Erythroblast (primary cell): ENCODE measurements around the gene GLIS1.

Experiments used
- DNase-seq, 2 experiments: peaks; one replicate each; lab custom pipeline; 2025; lab: John Stamatoyannopoulos, UW
- GATA1 ChIP-seq: IDR thresholded peaks from 2 replicates; pipeline ENCODE4 v1.6.1; 2011; ENCODE audit warnings: low read depth, mild to moderate bottlenecking, control low read depth, low read length, moderate library complexity
- POLR2A ChIP-seq: IDR thresholded peaks from 2 replicates; pipeline ENCODE4 v1.6.1; 2011; ENCODE audit warnings: mild to moderate bottlenecking, low read length

Gene GLIS1

DNA sequence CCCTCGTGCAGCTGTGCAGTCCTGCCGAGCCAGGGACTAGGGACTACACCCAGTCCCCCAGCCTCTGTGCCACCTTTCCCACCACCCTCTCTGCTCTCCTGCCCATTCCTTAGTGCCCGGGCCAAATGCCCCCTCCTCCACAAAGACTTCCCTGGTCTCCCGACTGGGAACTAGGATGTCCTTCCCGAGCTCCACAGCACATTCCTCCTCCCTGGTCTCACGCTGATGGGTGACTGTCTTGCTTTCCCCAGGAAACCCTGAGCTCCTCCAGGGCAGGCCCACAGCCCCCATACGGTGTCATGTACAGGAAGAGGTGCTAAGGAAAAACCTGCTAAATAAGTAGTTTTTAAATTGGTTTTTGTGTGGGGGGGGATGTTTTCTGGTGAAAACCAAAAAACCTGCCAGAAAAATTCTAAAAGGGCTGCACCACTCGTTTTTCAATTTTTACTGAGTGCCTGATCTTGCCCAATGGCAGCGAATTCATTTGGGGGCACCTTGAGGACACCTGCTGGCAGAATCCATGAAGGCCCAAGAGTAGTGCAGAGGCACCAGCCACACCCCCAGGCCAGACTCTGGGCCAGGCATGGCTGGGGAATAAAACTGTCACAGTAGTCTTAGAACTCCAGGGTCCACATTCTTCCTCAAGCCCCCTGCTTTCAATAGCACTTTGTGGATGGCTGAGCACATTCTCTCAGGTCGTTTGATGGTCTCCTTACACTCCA lies 50.4 kb downstream of the GLIS1 start:
- TF ChIP-seq POLR2A (no peak), GATA1 (no peak)
- no peak for DNase-seq

DNA sequence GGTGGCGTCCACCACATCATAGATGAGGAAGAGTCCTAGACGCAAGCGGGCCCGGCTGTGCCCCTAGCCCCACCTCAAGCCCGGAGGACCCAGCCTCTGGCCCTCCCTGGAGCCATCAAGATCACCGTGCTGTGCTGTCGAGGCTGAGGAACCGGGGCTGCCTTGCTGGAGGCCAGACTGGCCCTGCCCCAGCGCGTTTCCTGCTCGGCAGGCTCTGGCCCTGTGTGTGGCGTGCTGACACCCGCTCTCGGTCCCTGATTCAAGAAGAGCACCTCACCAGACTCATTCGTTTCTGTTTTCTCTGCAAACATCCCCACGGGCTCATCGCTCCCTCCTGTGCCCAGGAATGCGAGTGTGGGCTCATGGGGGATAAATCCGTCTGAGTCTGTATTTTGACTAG lies 51.1 kb downstream of the GLIS1 start:
- no peak for DNase-seq
- TF ChIP-seq POLR2A (no peak), GATA1 (no peak)

DNA sequence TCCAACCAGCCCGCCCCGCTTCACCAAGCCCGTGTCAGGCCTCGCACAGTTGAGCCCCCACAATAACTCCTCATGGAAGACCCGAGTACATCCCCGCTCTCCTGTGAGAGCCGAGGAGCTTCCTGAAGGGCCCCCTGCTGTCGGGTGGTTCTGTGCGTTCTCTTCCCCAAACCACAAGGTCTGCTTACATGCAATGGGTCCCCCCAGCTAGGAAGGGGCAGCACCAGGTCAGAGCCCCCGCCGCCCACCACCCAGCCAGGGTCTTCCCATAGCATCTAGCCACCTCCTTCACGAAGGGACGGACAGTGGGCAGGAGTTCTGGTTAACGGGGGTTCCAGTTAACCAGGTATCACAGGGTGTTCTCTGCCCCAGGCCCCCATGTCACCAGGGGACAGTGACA lies 51.5 kb downstream of the GLIS1 start:
- TF ChIP-seq POLR2A (no peak), GATA1 (no peak)
- DNase-seq, result no peak

DNA sequence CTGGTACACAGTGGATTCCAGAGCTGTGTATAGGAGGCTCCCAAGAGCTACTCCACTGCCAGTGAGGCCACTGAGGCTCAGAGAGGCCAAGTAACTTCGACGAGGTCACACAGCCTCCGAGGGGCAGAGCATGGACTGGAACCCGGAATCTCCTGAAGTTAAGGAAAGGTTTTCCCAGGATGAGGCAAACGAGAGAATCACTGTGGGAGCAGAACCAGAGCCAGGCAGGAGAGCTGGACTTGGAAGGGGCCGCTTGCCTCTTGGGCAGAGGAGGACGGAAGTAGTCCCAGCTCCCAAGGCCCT lies 52.0 kb downstream of the GLIS1 start:
- no peak for DNase-seq
- TF ChIP-seq GATA1 (no peak), POLR2A (no peak)

DNA sequence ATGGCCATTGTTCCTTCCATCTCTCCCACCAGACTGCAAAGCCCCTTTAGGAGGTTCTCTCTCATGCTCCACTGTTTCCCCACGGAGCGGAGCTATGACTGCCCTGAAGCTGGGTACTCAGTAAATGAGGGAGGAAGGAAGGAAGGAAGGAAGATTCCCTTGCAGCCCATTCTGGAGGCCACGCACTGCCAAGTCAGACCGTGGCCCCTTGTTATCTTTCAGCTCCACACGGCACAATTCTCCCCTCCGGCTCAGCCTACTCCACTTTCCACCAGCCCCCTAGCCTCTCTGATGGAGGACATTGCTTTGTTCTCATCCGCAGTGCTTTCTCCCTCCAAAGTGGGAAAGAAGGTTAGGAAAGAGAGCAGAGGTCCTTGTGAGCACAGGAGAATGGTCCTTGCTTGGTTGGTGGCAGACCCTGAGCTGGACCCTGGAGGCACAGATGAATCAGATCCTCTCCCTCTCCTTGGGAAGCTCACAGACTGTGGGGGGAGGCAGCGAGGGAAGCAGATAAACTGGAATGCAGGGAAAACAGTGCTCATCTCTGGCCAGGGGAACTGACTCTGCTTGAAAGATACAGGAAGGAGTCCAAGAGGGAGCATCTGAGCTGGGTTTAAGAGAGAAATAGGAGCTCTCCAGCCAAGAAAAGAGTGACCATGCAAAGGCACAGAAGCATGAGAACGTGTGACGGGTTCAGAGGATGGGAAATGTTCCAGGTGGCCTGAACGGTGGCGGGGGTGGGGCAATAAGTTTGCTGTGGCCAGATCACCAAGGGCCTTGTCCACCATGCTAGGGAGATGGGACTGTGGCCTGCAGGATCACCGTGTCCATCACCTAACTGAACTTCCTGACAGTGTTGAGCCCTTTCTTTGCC lies 52.6 kb downstream of the GLIS1 start:
- no peak for DNase-seq
- TF ChIP-seq POLR2A, result no peak
- no peak for TF ChIP-seq GATA1

DNA sequence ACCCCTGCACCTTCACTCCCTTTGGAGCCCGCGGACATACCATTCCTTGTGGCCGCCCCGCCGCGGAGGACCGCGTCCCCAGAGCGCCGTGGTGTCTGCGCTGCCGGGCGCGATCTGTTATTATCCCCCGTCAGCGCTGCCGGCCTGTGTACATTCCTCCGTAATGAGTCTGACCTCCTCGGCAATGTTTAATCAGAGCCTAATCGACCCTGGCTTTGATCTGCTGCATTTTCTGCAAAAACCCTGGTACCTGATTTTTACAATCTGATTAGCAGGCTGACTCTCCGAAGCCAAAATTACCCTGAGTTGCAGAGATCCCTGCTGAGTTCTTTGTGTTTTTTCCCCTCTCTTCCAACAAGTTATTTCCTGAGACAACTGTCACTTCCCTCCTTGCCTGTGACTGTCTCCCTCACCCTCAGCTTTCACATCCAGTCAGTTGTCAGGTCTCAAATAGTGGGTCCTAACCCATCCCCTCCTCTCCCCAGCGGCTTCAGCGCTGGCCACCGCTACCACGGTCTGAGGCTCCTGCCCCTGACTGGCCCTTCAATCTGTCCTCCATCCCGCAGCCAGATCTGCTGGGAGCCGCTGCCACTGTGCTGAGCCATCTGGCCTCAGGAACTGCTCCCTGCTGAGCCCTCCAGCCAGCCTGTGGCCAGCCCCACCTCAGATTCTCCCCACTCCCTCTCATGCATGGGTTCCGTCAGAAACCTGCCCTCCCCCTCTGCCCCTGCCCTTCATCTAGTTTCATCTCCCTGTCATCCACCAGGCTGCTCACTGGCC lies 53.5 kb downstream of the GLIS1 start:
- no peak for DNase-seq

DNA sequence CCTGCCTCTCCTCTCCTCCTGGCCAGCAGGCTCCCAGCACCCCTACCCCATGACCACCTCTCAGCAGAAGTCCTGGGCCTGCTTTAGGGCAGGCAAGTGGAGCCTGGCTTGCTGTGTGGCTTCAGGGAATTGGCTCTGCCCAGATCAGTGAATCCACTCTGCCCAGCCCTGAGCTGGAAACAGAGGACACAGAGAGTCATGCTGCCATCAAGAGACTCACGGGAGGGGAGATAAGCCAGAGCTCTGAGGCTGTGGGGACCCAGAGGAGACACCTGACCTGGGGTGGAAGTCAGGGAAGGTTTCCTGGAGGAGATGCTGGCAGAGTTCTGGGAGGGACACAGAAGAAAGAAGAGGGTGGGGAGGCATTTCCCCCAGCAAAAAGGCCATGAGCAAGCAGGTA lies 54.2 kb downstream of the GLIS1 start:
- DNase-seq, result no peak
- TF ChIP-seq POLR2A, result no peak

More for the DNA sequence above, 53.5 kb downstream of the GLIS1 start:
- TF ChIP-seq POLR2A, result no peak
- TF ChIP-seq GATA1, result no peak

DNA sequence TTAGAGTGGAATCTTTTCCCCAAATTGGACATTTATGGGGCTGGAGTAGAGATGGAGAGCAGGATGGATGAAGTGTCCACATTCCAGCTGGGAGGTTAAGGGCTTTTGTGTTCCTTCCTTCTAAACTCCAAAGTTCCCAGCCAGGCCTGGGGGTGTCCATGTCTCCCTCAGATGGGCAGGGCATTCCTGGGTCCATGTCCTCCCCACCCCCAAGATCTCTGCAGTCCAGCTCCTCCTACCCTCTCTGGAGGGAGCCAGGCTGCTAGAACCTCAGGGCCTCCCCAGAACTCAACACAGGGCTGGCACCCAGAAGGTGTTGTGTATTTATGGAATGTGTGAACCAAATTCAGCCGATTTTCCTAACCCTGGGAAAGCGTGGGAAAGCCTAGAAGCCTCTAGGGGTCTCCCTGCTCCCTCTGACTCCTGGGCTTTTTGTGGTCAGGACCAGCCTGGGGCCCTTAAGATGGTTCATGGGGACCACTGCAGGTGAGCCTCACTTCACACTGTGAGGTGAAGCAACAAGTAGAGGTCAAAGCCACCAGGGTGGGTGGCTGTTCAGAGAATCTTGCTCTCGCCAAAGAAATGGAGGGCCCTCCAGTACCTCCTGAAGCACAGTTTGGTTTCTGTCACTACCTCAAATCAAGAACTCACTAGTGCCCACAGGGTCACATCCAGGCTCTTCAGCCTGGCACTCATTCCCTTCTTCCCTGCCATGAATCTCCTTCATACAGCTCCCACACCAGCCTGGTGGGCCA lies 54.8 kb downstream of the GLIS1 start:
- no peak for DNase-seq
- TF ChIP-seq GATA1 (no peak), POLR2A (no peak)

DNA sequence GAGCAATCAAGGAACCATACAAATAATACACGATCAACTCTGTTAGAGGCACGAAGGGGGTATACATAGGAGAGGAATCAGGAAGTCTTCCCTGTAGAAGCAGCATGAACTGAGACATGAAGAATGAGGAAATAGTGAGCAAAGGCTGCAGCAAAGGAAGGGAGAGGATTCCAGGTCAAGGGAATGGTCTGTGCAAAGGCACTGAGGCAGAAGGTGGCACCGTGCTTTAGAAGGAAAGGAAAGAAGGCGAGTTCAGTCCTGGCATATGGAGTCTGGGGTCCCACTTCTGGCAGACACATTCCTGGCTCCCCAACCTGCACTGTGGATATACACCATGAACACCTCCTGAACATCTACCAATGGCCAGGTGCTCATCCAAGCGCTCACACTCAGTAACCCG lies 56.1 kb downstream of the GLIS1 start:
- TF ChIP-seq GATA1 (no peak), POLR2A (no peak)

DNA sequence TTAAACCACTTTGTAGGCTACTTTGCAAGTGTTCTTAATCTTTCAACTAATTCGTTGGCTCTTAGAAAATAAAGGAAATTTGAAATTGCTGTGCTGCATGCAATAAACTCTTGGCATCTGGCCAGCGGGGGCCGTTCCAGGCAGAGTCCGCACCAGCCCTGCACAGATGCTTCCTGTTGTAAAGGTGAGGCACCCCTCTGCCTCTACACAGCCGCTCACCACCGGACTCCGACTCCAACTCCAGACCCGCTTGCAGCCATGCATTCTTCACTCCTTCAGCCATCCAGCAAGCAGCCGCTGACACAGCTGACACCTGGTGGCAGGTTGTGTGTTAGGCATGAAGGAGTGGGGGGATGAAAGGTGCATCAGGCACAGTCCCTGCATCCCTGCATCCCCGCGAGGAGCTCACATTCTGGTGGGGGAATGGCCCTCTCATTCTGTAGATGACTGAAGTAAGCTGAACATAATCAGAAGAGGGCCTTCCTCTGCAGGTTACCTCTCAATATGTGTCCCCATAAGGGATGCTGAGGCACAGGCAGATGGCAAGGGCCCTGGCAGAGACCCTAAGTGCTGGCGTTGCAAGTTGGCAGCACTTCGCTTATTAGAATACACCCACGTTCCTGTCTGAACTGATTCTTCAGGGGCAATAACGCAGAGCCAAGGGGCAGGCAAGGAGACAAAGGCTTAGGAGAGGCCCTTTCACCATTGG lies 56.8 kb downstream of the GLIS1 start:
- DNase-seq, result peak in 1 of 2 experiments; percentile 19
- TF ChIP-seq GATA1 (no peak), POLR2A (no peak)

More for the DNA sequence above, 56.1 kb downstream of the GLIS1 start:
- DNase-seq, result no peak

DNA sequence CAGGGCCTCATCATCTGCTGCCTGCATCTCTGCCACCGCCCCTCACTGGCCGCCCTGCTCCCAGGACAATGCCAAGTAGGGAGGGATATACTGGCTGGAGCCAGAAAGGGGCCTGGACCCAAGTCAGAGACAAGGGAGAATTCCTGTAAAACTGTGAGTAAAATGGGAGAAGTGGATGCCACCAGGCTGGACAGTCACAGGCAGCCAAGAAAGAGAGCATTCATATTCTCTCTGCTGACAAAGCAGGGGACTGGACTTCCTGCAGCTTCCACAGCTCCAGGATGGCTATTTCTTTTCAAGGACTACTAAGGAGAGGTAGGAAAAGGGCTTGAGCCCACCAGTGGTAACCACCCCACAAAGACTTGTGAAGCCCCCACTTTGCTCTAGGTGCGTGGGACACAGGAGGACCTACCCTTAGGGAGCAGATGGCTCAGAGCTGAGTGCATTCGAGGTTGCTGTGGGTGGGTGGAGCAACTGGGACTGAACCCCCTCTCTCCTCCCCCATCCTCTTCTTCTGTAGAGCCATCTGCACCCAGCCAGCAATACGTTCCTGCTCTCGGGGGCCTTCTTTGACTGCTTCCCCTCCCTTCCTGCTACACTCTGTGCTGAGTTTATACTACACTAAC lies 57.5 kb downstream of the GLIS1 start:
- no peak for DNase-seq
- TF ChIP-seq GATA1, result no peak
- no peak for TF ChIP-seq POLR2A

DNA sequence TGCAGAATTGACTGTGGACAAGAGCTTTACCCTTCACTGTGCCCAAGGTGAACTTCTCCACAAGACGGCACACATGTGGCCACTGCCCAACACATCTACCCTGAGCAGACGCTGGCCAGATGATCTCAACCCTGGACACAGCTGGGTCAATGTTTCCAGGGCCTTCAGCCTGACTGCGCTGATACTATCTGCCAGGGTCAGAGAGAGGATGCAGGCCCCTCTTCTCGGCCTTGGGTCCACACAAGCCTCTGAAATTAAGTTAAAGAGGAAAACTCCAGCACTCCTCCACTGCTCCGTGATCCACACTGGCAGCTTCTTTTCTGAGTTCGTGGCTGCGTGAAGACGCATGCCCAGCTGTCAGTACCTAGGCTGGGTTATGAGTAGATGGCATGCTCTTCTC lies 58.1 kb downstream of the GLIS1 start:
- DNase-seq, result no peak
- TF ChIP-seq GATA1, result no peak
